Measurements from ENCODE around the gene TRAPPC10. TPM values are rescaled to one million over a fixed set of nuclear protein-coding genes. Genes with fewer than 3 reads are reported as not detected.

TRAPPC10 gene
- total and polyA plus RNA-seq, 4 donors: 23.8 to 27.1 (median 24.6) TPM

- H3K9me3 ChIP-seq (ENCODE audit: control insufficient read depth, insufficient read depth, low read length): no peaks in the 10 kb centered on the region
- no peak for DNase-seq (ENCODE audit: low read depth in 4 of 6, low spot score in 6 of 6)
- peaks cover 21% of the 10 kb centered on the region for H3K4me1 ChIP-seq (ENCODE audit: control insufficient read depth, insufficient read depth, low read length)
- H3K27me3 ChIP-seq (ENCODE audit: control insufficient read depth, insufficient read depth, low read length): no peaks in the 10 kb centered on the region
- H3K36me3 ChIP-seq (ENCODE audit: control insufficient read depth, insufficient read depth, low read length): peaks cover 77% of the 10 kb centered on the region
- no peak overlapping the region for H3K4me3 ChIP-seq (ENCODE audit: low read depth, low read length)
- whole genome bisulfite sequencing (ENCODE audit: insufficient coverage): 95% methylated on average over 20 of the region's 24 CpGs
- H3K27ac ChIP-seq (ENCODE audit: low read depth, low read length): no peak overlapping the region
Measured at GRCh38 chr21:44082648-44083440, 70.7 kb downstream of the TRAPPC10 start.

- no peak for DNase-seq (ENCODE audit: low read depth in 4 of 6, low spot score in 6 of 6)
- H3K36me3 ChIP-seq (ENCODE audit: control insufficient read depth, insufficient read depth, low read length): peaks cover 83% of the 10 kb centered on the region
- H3K4me3 ChIP-seq (ENCODE audit: low read depth, low read length): no peak overlapping the region
- H3K27ac ChIP-seq (ENCODE audit: low read depth, low read length): peak overlapping the region; percentile 10
- 87% methylated on average over 12 of the region's 16 CpGs for WGBS (ENCODE audit: insufficient coverage)
- no peaks in the 10 kb centered on the region for H3K9me3 ChIP-seq (ENCODE audit: control insufficient read depth, insufficient read depth, low read length)
- H3K27me3 ChIP-seq (ENCODE audit: control insufficient read depth, insufficient read depth, low read length): no peaks in the 10 kb centered on the region
- H3K4me1 ChIP-seq (ENCODE audit: control insufficient read depth, insufficient read depth, low read length): peaks cover 21% of the 10 kb centered on the region
Measured at GRCh38 chr21:44083631-44084291, 71.7 kb downstream of the TRAPPC10 start.

GRCh38 chr21:44084496-44085241 lies 72.6 kb downstream of the TRAPPC10 start:
- DNase-seq (ENCODE audit: low read depth in 4 of 6, low spot score in 6 of 6): no peak
- Histone ChIP-seq H3K36me3 (ENCODE audit: control insufficient read depth, insufficient read depth, low read length) (peaks cover 84% of the 10 kb centered on the region), H3K27ac (ENCODE audit: low read depth, low read length) (no peak overlapping the region), H3K4me1 (ENCODE audit: control insufficient read depth, insufficient read depth, low read length) (peaks cover 21% of the 10 kb centered on the region), H3K27me3 (ENCODE audit: control insufficient read depth, insufficient read depth, low read length) (no peaks in the 10 kb centered on the region), H3K9me3 (ENCODE audit: control insufficient read depth, insufficient read depth, low read length) (no peaks in the 10 kb centered on the region), H3K4me3 (ENCODE audit: low read depth, low read length) (no peak overlapping the region)
- 89% methylated on average over 6 of the region's 7 CpGs for whole genome bisulfite sequencing (ENCODE audit: insufficient coverage)

- Histone ChIP-seq H3K27ac (ENCODE audit: low read depth, low read length) (peak overlapping the region; percentile 67), H3K27me3 (ENCODE audit: control insufficient read depth, insufficient read depth, low read length) (no peaks in the 10 kb centered on the region), H3K36me3 (ENCODE audit: control insufficient read depth, insufficient read depth, low read length) (peaks cover 88% of the 10 kb centered on the region), H3K9me3 (ENCODE audit: control insufficient read depth, insufficient read depth, low read length) (no peaks in the 10 kb centered on the region), H3K4me3 (ENCODE audit: low read depth, low read length) (no peak overlapping the region), H3K4me1 (ENCODE audit: control insufficient read depth, insufficient read depth, low read length) (peaks cover 21% of the 10 kb centered on the region)
- 56% methylated on average over 11 of the region's 15 CpGs for WGBS (ENCODE audit: insufficient coverage)
- DNase-seq (ENCODE audit: low read depth in 4 of 6, low spot score in 6 of 6): peak in 1 of 6 donors; percentile 22
Measured at GRCh38 chr21:44085491-44086321, 73.6 kb downstream of the TRAPPC10 start.

GRCh38 chr21:44086636-44087425 lies 74.7 kb downstream of the TRAPPC10 start:
- Histone ChIP-seq H3K27ac (ENCODE audit: low read depth, low read length) (no peak overlapping the region), H3K4me1 (ENCODE audit: control insufficient read depth, insufficient read depth, low read length) (peaks cover 21% of the 10 kb centered on the region), H3K27me3 (ENCODE audit: control insufficient read depth, insufficient read depth, low read length) (no peaks in the 10 kb centered on the region), H3K4me3 (ENCODE audit: low read depth, low read length) (no peak overlapping the region), H3K36me3 (ENCODE audit: control insufficient read depth, insufficient read depth, low read length) (peaks cover 89% of the 10 kb centered on the region), H3K9me3 (ENCODE audit: control insufficient read depth, insufficient read depth, low read length) (no peaks in the 10 kb centered on the region)
- no peak for DNase-seq (ENCODE audit: low read depth in 4 of 6, low spot score in 6 of 6)
- WGBS (ENCODE audit: insufficient coverage): 87% methylated on average over 19 of the region's 21 CpGs

GRCh38 chr21:44087426-44088400 lies 75.6 kb downstream of the TRAPPC10 start:
- Histone ChIP-seq H3K4me3 (ENCODE audit: low read depth, low read length) (no peak overlapping the region), H3K27me3 (ENCODE audit: control insufficient read depth, insufficient read depth, low read length) (no peaks in the 10 kb centered on the region), H3K4me1 (ENCODE audit: control insufficient read depth, insufficient read depth, low read length) (peaks cover 21% of the 10 kb centered on the region), H3K9me3 (ENCODE audit: control insufficient read depth, insufficient read depth, low read length) (no peaks in the 10 kb centered on the region), H3K27ac (ENCODE audit: low read depth, low read length) (no peak overlapping the region), H3K36me3 (ENCODE audit: control insufficient read depth, insufficient read depth, low read length) (peaks cover 87% of the 10 kb centered on the region)
- DNase-seq (ENCODE audit: low read depth in 4 of 6, low spot score in 6 of 6): no peak
- WGBS (ENCODE audit: insufficient coverage): 94% methylated on average over 31 of the region's 33 CpGs

GRCh38 chr21:44088401-44088780 lies 76.3 kb downstream of the TRAPPC10 start:
- Histone ChIP-seq H3K4me3 (ENCODE audit: low read depth, low read length) (no peak overlapping the region), H3K27me3 (ENCODE audit: control insufficient read depth, insufficient read depth, low read length) (no peaks in the 10 kb centered on the region), H3K27ac (ENCODE audit: low read depth, low read length) (no peak overlapping the region), H3K36me3 (ENCODE audit: control insufficient read depth, insufficient read depth, low read length) (peaks cover 86% of the 10 kb centered on the region), H3K4me1 (ENCODE audit: control insufficient read depth, insufficient read depth, low read length) (peaks cover 21% of the 10 kb centered on the region), H3K9me3 (ENCODE audit: control insufficient read depth, insufficient read depth, low read length) (no peaks in the 10 kb centered on the region)
- DNase-seq (ENCODE audit: low read depth in 4 of 6, low spot score in 6 of 6): no peak
- 95% methylated on average over 18 of the region's 18 CpGs for WGBS (ENCODE audit: insufficient coverage)

Data from spinal cord (tissue), 10 donors.